ENCODE measurements around the gene SPRED1. TPM values are rescaled to one million over a fixed set of nuclear protein-coding genes. Genes with fewer than 3 reads are reported as not detected.

SPRED1 gene
- total RNA-seq, 4 donors from 2014 or later = 77.9 to 92.7 (median 82.6) TPM

GRCh38 chr15:38374029-38374428 lies 121.4 kb downstream of the SPRED1 start:
- intact Hi-C loops (cut with DNase I) = no loop called here
- no peaks in the 10 kb centered on the region for H3K27me3 ChIP-seq
- no peak for TF ChIP-seq POLR2A (IDR thresholded peaks at IDR 0.05)
- TF ChIP-seq CTCF (IDR thresholded peaks at IDR 0.05) = no peak

GRCh38 chr15:38374556-38374955 lies 121.9 kb downstream of the SPRED1 start:
- H3K36me3 ChIP-seq = no peaks in the 10 kb centered on the region
- H3K9me3 ChIP-seq = no peaks in the 10 kb centered on the region
- no peak for DNase-seq
- no peak overlapping the region for H3K27ac ChIP-seq
- H3K4me1 ChIP-seq = peaks cover 1 to 9% of the 10 kb centered on the region in 2 donors
- 61 to 69% methylated on average over 4 of the region's 4 CpGs for WGBS, 2 donors
- TF ChIP-seq CTCF (IDR thresholded peaks at IDR 0.05) (no peak), POLR2A (IDR thresholded peaks at IDR 0.05) (no peak)
- no peak overlapping the region for H3K4me3 ChIP-seq (replicated peaks in 1 of 3)
- intact Hi-C loops (cut with DNase I) = no loop called here
- H3K27me3 ChIP-seq = no peaks in the 10 kb centered on the region

More at GRCh38 chr15:38374029-38374428, 121.4 kb downstream of the SPRED1 start:
- Histone ChIP-seq H3K27ac (no peak overlapping the region), H3K4me3 (replicated peaks in 1 of 3) (no peak overlapping the region), H3K4me1 (peaks cover 5 to 14% of the 10 kb centered on the region in 2 donors), H3K36me3 (no peaks in the 10 kb centered on the region), H3K9me3 (no peaks in the 10 kb centered on the region)
- no peak for DNase-seq

- intact Hi-C loops (cut with DNase I) = no loop called here
- TF ChIP-seq CTCF (IDR thresholded peaks at IDR 0.05) (no peak), POLR2A (IDR thresholded peaks at IDR 0.05) (no peak)
Measured at GRCh38 chr15:38376081-38376480, 123.4 kb downstream of the SPRED1 start.

GRCh38 chr15:38377636-38378035 lies 125.0 kb downstream of the SPRED1 start:
- Histone ChIP-seq H3K27ac (no peak overlapping the region), H3K36me3 (no peaks in the 10 kb centered on the region), H3K4me1 (peaks cover 0 to 8% of the 10 kb centered on the region in 2 donors), H3K9me3 (no peaks in the 10 kb centered on the region), H3K4me3 (replicated peaks in 1 of 3) (no peak overlapping the region), H3K27me3 (no peaks in the 10 kb centered on the region)
- TF ChIP-seq CTCF (IDR thresholded peaks at IDR 0.05) (no peak), POLR2A (IDR thresholded peaks at IDR 0.05) (no peak)
- DNase-seq = no peak
- 40 to 45% methylated on average over 1 of the region's 1 CpG for WGBS, 2 donors
- intact Hi-C loops (cut with DNase I) = no loop called here

More at GRCh38 chr15:38376081-38376480, 123.4 kb downstream of the SPRED1 start:
- 70% methylated on average over 2 of the region's 2 CpGs for WGBS, 2 donors
- no peak for DNase-seq
- Histone ChIP-seq H3K4me1 (peaks cover 0 to 8% of the 10 kb centered on the region in 2 donors), H3K4me3 (replicated peaks in 1 of 3) (no peak overlapping the region), H3K36me3 (no peaks in the 10 kb centered on the region), H3K9me3 (no peaks in the 10 kb centered on the region), H3K27ac (no peak overlapping the region), H3K27me3 (no peaks in the 10 kb centered on the region)

GRCh38 chr15:38378161-38378560 lies 125.5 kb downstream of the SPRED1 start:
- H3K36me3 ChIP-seq = no peaks in the 10 kb centered on the region
- H3K4me3 ChIP-seq (replicated peaks in 1 of 3) = no peak overlapping the region
- WGBS, 2 donors = 43 to 74% methylated on average over 10 of the region's 10 CpGs
- no peaks in the 10 kb centered on the region for H3K9me3 ChIP-seq
- H3K27me3 ChIP-seq = no peaks in the 10 kb centered on the region
- peak; percentile 7 to 10 for DNase-seq
- peaks cover 0 to 8% of the 10 kb centered on the region in 2 donors for H3K4me1 ChIP-seq
- intact Hi-C loops (cut with DNase I) = no loop called here
- peak overlapping the region in 1 of 3 donors; percentile 18 for H3K27ac ChIP-seq
- TF ChIP-seq CTCF (IDR thresholded peaks at IDR 0.05) = no peak
- no peak for TF ChIP-seq POLR2A (IDR thresholded peaks at IDR 0.05)
